ENCODE measurements around the gene KDM4F.

The KDM4F gene

DNA sequence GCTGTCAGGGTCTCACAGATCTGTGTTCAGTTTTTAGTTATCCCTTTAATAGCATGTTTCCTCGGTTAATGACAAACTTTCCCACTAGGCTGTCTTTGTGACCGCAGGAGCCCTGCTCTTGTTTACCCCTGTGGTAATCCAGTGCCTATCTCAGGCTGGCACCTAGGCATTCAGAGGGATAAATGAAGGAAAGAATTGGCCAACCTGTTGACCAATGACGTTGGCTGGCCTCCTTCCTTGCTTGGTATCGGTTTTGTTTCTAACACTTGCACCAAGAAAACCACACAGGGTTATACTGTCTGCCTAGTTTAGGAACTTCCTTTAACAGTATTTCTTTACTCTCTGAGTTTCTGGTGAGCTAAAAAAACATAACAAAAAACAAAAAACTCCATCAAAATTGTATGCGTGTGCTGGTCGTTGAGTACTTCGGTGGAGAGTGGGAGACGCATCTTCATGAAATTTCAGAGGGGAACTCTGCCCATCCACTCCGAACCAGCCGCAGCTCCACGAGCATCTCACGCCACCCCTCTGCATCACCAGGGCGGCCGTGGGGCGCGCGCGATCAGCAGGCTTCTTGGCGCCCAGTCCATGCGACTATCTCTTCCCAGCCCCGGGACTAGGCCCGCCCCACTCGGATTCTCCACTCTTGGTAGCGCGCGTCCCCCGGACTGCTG, 39.9 kb downstream of the KDM4F start:
- Histone ChIP-seq H3K4me3 (ENCODE audit: low read depth, low read length) (peak overlapping the region; percentile 55), H3K4me1 (ENCODE audit: control insufficient read depth, insufficient read depth, low read length) (no peaks in the 10 kb centered on the region), H3K9me3 (ENCODE audit: control insufficient read depth, insufficient read depth, low read depth, low read length) (no peaks in the 10 kb centered on the region), H3K27ac (ENCODE audit: extremely low read depth, low read depth, low read length) (peak overlapping the region; percentile 21; the same call in 1 of the 2 replicates), H3K36me3 (ENCODE audit: control insufficient read depth in 2 of 2, insufficient read depth in 1 of 2, low read length in 2 of 2) (no peaks in the 10 kb centered on the region)
- TF ChIP-seq ZNF391 (tag by site-specific recombination; IDR thresholded peaks at IDR 0.05; ENCODE audit: borderline replicate concordance, low read depth): no peak
- peak; percentile 35 for TF ChIP-seq SP3 (tag by site-specific recombination; IDR thresholded peaks at IDR 0.05)
- TF ChIP-seq KLF7 (tag by site-specific recombination; IDR thresholded peaks at IDR 0.05; ENCODE audit: borderline replicate concordance): no peak
- TF ChIP-seq, protein P1, sequence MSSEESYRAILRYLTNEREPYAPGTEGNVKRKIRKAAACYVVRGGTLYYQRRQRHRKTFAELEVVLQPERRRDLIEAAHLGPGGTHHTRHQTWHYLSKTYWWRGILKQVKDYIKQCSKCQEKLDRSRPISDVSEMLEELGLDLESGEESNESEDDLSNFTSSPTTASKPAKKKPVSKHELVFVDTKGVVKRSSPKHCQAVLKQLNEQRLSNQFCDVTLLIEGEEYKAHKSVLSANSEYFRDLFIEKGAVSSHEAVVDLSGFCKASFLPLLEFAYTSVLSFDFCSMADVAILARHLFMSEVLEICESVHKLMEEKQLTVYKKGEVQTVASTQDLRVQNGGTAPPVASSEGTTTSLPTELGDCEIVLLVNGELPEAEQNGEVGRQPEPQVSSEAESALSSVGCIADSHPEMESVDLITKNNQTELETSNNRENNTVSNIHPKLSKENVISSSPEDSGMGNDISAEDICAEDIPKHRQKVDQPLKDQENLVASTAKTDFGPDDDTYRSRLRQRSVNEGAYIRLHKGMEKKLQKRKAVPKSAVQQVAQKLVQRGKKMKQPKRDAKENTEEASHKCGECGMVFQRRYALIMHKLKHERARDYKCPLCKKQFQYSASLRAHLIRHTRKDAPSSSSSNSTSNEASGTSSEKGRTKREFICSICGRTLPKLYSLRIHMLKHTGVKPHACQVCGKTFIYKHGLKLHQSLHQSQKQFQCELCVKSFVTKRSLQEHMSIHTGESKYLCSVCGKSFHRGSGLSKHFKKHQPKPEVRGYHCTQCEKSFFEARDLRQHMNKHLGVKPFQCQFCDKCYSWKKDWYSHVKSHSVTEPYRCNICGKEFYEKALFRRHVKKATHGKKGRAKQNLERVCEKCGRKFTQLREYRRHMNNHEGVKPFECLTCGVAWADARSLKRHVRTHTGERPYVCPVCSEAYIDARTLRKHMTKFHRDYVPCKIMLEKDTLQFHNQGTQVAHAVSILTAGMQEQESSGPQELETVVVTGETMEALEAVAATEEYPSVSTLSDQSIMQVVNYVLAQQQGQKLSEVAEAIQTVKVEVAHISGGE (tag by site-specific recombination; conservative IDR thresholded peaks at IDR 0.05; ENCODE audit: low read depth): no peak
- no peak for TF ChIP-seq ZNF140 (tag by site-specific recombination; IDR thresholded peaks at IDR 0.05)
- no peak for TF ChIP-seq ZNF530 (tag by site-specific recombination; IDR thresholded peaks at IDR 0.05; ENCODE audit: low read depth)
- 0 out of 2 replicates have a peak, but pooled peaks have one; percentile 13 for TF ChIP-seq ZXDB (tag by site-specific recombination; IDR thresholded peaks at IDR 0.05)
- 0 out of 2 replicates have a peak, but pooled peaks have one; percentile 9 for TF ChIP-seq ZNF341 (tag by site-specific recombination; IDR thresholded peaks at IDR 0.05; ENCODE audit: low read depth)
- 0 out of 2 replicates have a peak, but pooled peaks have one; percentile 55 for TF ChIP-seq ZNF549 (tag by site-specific recombination; IDR thresholded peaks at IDR 0.05)
- TF ChIP-seq ZNF433 (tag by site-specific recombination; IDR thresholded peaks at IDR 0.05; ENCODE audit: low read depth): no peak
- 0 out of 2 replicates have a peak, but pooled peaks have one; percentile 7 for TF ChIP-seq ZIC2 (tag by site-specific recombination; IDR thresholded peaks at IDR 0.05)
- no peak for TF ChIP-seq ZNF169 (tag by site-specific recombination; IDR thresholded peaks at IDR 0.05)
- no peak for TF ChIP-seq ZNF174 (tag by site-specific recombination; IDR thresholded peaks at IDR 0.05)
- no peak for TF ChIP-seq ZNF596 (tag by site-specific recombination; IDR thresholded peaks at IDR 0.05)
- TF ChIP-seq SCRT2 (tag by site-specific recombination; IDR thresholded peaks at IDR 0.05): 0 out of 2 replicates have a peak, but pooled peaks have one; percentile 44
- 0 out of 2 replicates have a peak, but pooled peaks have one; percentile 18 for TF ChIP-seq ZNF2 (tag by site-specific recombination; IDR thresholded peaks at IDR 0.05)
- no peak for TF ChIP-seq ZNF426 (tag by site-specific recombination; IDR thresholded peaks at IDR 0.05)
- no peak for TF ChIP-seq EGR2 (tag by site-specific recombination; IDR thresholded peaks at IDR 0.05; ENCODE audit: low read depth)
- TF ChIP-seq ZNF121 (tag by site-specific recombination; IDR thresholded peaks at IDR 0.05): no peak
- no peak for TF ChIP-seq ZNF350 (tag by site-specific recombination; IDR thresholded peaks at IDR 0.05)
- TF ChIP-seq ZNF292 (tag by site-specific recombination; IDR thresholded peaks at IDR 0.05; ENCODE audit: borderline replicate concordance, low read depth): no peak
- TF ChIP-seq, protein P2, sequence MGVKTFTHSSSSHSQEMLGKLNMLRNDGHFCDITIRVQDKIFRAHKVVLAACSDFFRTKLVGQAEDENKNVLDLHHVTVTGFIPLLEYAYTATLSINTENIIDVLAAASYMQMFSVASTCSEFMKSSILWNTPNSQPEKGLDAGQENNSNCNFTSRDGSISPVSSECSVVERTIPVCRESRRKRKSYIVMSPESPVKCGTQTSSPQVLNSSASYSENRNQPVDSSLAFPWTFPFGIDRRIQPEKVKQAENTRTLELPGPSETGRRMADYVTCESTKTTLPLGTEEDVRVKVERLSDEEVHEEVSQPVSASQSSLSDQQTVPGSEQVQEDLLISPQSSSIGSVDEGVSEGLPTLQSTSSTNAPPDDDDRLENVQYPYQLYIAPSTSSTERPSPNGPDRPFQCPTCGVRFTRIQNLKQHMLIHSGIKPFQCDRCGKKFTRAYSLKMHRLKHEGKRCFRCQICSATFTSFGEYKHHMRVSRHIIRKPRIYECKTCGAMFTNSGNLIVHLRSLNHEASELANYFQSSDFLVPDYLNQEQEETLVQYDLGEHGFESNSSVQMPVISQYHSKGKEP (tag by site-specific recombination; IDR thresholded peaks at IDR 0.05): no peak
- peak; percentile 61 for TF ChIP-seq ZBTB20 (tag by site-specific recombination; IDR thresholded peaks at IDR 0.05)
- TF ChIP-seq GLI4 (tag by site-specific recombination; IDR thresholded peaks at IDR 0.05): no peak
- TF ChIP-seq GLIS1 (tag by site-specific recombination; IDR thresholded peaks at IDR 0.05): peak; percentile 33; the same call in 1 of the 2 replicates
- no peak for TF ChIP-seq ZNF423 (tag by site-specific recombination; IDR thresholded peaks at IDR 0.05)
- 0 out of 2 replicates have a peak, but pooled peaks have one; percentile 18 for TF ChIP-seq ZBTB21 (tag by site-specific recombination; IDR thresholded peaks at IDR 0.05)
- no peak for TF ChIP-seq ZSCAN18 (tag by site-specific recombination; IDR thresholded peaks at IDR 0.05)
- CTCF ChIA-PET: interaction anchor here (0.6 to 7.3 kb wide), 4 partner anchors 10 to 45 kb away, joined by 3 to 63 read pairs (median 4); partner anchors contain the start of gene SRSF8
- POLR2A ChIA-PET: interaction anchor here (2.6 to 3.7 kb wide), 2 partner anchors 19 to 21 kb away, joined by 26 to 28 read pairs; partner anchors contain the start of gene SRSF8
